Activated CD4-positive, alpha-beta T cell treated with anti-CD3 and anti-CD28 coated beads, Interleukin-2, amount 50 U/mL, for 16 hours (primary cell): ENCODE results near the gene MIF4GD.
"Not testable (repeated sequence)": the region's sequence is repeated elsewhere in the genome, so short reads cannot be mapped to it uniquely, and the experiment has no call there.

Experiments
- DNase-seq: peaks from one replicate; pipeline ENCODE4 v3.0.0-alpha.2; 2020

MIF4GD gene

GRCh38 chr17:75257228-75257627 lies 13.8 kb downstream of the MIF4GD start:
- DNase-seq = not testable (repeated sequence)

GRCh38 chr17:75255954-75256698 lies 14.9 kb downstream of the MIF4GD start:
- DNase-seq = not testable (repeated sequence)

- no peak for DNase-seq
Measured at GRCh38 chr17:75252039-75252816, 18.8 kb downstream of the MIF4GD start.

GRCh38 chr17:75250009-75250471 lies 21.0 kb downstream of the MIF4GD start:
- DNase-seq = peak; percentile 87

GRCh38 chr17:75249564-75249963 lies 21.5 kb downstream of the MIF4GD start:
- DNase-seq = no peak

GRCh38 chr17:75246404-75246803 lies 24.6 kb downstream of the MIF4GD start:
- DNase-seq = no peak

- no peak for DNase-seq
Measured at GRCh38 chr17:75245011-75245410, 26.0 kb downstream of the MIF4GD start.

GRCh38 chr17:75244133-75244866 lies 26.7 kb downstream of the MIF4GD start:
- no peak for DNase-seq

- peak; percentile 35 for DNase-seq
Measured at GRCh38 chr17:75242461-75243042, 28.5 kb downstream of the MIF4GD start.

- peak; percentile 21 for DNase-seq
Measured at GRCh38 chr17:75241996-75242460, 29.0 kb downstream of the MIF4GD start.

GRCh38 chr17:75241502-75241901 lies 29.5 kb downstream of the MIF4GD start:
- DNase-seq = no peak

- DNase-seq = no peak
Measured at GRCh38 chr17:75241143-75241430, 29.9 kb downstream of the MIF4GD start.

- DNase-seq = peak; percentile 32
Measured at GRCh38 chr17:75240394-75241142, 30.5 kb downstream of the MIF4GD start.

GRCh38 chr17:75239778-75240393 lies 31.1 kb downstream of the MIF4GD start:
- no peak for DNase-seq

- no peak for DNase-seq
Measured at GRCh38 chr17:75239214-75239613, 31.8 kb downstream of the MIF4GD start.

- peak; percentile 72 for DNase-seq
Measured at GRCh38 chr17:75238684-75239191, 32.3 kb downstream of the MIF4GD start.

- no peak for DNase-seq
Measured at GRCh38 chr17:75238020-75238580, 32.9 kb downstream of the MIF4GD start.

GRCh38 chr17:75237100-75238014 lies 33.7 kb downstream of the MIF4GD start:
- DNase-seq = no peak

- DNase-seq = no peak
Measured at GRCh38 chr17:75232786-75233185, 38.2 kb downstream of the MIF4GD start.
